ENCODE measurements around the gene CCM2.
"Not testable (repeated sequence)": the region's sequence is repeated elsewhere in the genome, so short reads cannot be mapped to it uniquely, and the experiment has no call there.

CCM2 gene

DNA sequence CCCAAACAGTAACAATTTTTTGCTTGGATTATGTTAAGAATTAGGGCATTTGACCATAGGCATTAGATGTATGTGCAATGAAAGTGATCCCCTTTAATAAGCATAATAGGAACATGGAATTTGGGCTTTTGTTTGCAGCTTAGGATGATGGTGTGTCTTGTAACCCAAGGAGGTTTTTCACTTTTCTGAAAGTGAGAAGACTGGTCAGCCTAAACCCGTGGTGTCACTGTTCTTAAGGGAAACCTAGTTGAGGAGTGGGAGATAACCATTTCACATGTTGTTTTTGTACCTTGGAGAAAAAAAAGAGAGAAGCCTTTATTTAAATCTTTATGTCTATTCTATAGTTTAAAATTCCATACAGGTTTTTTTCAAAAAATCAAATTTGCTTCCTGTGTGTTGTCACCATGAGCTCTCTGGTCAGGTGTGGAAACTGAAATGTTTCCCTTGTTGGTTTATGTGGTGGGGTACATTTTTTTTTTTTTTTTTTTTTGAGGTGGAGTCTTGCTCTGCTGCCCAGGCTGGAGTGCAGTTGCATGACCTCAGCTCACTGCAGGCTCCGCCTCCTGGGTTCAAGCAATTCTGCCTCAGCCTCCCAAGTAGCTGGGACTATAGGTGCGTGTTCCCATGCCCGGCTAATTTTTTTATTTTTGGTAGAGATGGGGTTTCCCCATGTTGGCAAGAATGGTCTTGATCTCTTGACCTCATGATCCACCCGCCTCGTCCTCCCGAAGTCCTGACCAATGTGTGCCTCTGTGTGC is 7.7 kb downstream of the CCM2 start:
- no peak for DNase-seq

DNA sequence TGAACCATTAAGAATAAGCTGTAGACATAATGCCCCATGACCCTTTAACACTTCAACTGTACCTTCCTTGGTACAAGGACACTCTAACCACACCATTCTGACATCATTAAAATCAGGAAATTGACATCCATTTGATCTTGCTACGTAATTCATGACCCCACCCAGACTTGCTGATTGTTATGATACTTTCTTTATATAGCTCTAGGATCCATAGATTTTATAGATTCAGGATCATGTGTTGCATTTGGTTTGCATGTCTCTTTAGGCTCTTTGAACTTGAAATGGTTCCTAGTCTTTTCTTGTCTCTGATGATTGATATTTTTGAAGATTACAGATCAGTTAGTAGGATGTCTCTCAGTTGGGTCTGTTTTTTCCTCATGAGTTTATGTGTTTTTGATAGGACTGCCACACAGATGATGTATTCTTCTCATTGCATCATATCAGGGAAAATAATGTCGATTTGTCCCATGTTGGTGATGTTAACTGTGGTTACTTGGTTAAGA is 13.5 kb downstream of the CCM2 start:
- DNase-seq: no peak

DNA sequence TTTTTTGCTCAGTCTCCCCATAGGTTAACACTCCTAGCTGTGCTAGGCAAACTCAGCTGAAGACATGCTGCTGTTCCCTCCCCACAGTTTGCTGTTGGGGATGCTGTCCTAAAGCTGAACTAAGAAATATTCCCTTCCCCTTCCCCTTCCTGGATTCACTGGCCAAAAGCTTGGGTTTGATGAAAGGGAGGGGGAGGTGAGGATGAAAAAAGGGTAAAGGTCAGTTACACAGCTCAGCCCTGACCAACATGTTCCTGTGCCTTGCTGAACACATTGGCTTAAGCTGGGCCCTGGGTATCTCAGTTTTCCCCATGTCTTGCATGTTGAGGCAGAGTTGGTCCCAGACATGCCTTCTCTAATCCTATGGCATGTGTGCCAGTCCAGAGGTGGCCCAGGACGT is 15.3 kb downstream of the CCM2 start:
- no peak for DNase-seq

DNA sequence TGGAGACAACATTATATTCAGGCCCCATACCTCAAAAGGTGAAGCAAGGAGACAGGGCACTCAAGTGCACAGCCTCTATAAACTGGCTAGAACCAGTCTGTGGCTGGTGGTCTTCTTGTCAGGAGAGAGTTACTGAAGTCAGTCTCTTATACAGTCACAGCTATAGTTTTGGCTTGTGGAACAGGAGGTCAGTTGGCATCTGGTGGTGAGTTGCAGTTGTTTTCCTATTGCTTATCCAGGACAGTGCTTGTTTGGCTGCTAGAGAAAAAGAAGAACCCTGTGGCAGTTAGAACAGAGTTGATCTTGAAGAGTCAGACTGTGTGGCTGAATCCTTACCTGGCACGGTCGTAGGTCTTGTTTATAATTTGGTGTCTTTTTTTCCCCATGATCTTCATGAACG is 17.3 kb downstream of the CCM2 start:
- DNase-seq: no peak

- DNase-seq: no peak
These were observed 20.9 kb downstream of the CCM2 start for GRCh38 chr7:45020915-45021314.

- no peak for DNase-seq
These were observed 21.7 kb downstream of the CCM2 start for GRCh38 chr7:45021604-45022296.

DNA sequence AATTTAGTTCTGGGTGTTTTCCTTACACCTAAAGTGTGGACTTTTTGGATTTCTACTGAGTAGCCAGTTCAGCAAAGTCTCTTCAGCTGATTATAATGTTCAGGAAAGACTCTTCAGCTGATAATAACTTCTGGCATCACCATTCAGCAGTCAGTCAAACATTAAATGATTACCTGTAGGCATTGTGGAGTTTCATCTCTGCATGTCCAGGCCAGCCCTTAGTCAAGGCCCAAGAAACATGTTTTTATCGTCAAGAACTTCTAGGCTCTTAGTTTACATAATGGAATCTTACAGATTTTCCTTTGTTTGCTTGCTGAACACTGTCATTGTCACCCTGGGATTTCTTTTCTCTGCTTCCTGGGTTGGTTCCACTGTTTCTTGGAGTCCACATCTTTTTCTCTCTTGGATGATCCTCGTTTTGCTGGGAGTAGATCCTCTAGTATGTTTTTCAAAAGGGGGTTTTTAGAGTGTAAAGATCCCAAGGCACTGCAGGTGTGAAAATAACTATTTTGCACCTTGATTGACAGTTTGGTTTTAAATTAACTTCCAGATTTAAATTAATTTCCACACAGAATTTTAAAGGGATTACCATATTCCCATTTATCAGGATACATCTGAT is 24.2 kb downstream of the CCM2 start:
- DNase-seq: no peak

GRCh38 chr7:45025473-45025872 is 25.5 kb downstream of the CCM2 start:
- not testable (repeated sequence) for DNase-seq

DNA sequence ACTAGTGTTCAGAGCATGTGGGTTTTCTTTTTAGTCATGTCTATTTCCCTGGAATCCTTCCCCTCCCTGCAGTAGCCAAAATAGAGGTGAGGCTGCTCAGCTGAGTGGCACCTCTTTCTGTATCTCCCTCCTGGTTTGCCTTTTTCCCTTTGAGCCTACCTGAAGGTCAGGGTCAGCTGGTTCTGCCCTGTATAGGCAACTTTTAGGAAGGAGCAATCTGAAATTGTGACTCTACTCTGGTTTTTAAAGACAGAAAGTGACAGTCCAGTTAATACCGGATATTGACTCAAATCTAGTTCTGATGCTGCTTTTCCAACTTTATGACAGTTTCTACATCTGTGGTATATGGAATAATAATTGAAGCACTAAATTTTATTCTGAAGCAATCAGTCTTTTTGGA is 26.0 kb downstream of the CCM2 start:
- no peak for DNase-seq

- no peak for DNase-seq
These were observed 27.2 kb downstream of the CCM2 start for GRCh38 chr7:45026984-45027773.

- DNase-seq: no peak
These were observed 27.7 kb downstream of the CCM2 start for GRCh38 chr7:45027774-45028114.

DNA sequence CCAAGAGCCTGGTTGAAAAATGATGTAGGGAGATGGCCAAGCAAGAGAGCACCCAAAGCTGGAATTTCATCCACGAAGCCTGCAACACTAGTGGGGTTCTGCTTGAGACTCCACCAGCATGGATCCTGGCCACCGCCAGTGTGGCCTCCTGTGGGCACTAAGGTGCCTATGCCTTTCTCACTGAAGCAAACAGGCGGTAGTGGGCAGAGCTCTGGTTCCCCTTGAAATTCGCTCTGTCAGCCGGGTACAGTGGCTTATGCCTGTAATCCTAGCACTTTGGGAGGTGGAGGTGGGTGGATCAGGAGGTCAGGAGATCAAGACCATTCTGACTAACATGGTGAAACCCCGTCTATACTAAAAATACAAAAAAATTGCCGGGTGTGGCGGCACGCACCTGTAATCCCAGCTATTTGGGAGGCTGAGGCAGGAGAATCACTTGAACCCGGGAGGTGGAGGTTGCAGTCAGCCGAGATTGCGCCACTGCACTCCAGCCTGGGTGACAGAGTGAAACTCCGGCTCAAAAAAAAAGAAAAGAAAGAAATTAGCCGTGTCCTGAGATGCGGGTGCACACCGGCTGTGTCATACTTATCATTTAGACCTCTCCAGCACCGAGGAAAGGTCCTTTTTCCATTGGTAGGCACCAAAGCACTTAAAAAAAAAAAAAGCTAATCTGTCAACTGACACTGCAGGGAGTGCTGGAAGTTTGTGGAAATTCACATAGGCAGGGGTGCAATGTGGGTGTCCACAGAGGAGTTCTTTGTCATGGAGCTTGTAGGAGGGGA is 28.3 kb downstream of the CCM2 start:
- no peak for DNase-seq

GRCh38 chr7:45028920-45029344 is 28.9 kb downstream of the CCM2 start:
- no peak for DNase-seq

GRCh38 chr7:45031829-45032228 is 31.8 kb downstream of the CCM2 start:
- no peak for DNase-seq

DNA sequence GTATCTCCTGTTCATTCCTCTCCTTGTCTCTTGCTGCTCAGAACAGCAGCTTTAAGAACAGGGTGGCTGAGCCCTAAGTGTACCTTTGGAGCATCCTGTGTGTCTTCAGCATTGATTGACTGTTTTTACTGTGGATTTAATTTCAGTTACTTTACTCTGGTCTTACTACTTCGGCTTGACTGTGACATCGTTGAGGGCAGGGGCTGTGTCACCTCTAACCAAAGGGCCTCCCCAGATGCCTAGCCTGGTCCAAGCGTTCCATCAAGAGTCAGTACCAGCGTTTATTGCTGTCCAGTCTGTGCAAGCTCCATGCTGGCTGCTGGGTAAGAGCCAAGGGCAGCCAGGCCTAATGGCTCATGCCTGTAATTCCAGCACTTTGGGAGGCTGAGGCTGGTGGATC is 32.4 kb downstream of the CCM2 start:
- DNase-seq: no peak

GRCh38 chr7:45033261-45033930 is 33.4 kb downstream of the CCM2 start:
- DNase-seq: no peak

DNA sequence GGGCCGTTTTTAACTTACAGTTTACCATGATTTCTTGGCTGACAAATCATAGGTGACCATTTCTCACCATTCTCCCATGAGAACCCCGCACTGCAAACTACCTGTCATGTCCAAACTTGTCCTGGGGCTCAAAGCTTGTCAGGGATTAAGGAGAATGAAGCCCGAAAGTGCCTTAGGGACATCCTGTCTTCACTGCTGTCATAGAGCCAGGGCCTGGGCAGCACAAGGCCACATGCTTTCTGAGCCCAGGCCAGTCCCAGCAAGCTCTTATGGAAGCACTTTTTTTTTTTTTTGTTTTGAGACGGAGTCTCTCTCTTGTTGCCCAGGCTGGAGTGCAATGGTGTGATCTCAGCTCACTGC is 33.9 kb downstream of the CCM2 start:
- DNase-seq: no peak

DNA sequence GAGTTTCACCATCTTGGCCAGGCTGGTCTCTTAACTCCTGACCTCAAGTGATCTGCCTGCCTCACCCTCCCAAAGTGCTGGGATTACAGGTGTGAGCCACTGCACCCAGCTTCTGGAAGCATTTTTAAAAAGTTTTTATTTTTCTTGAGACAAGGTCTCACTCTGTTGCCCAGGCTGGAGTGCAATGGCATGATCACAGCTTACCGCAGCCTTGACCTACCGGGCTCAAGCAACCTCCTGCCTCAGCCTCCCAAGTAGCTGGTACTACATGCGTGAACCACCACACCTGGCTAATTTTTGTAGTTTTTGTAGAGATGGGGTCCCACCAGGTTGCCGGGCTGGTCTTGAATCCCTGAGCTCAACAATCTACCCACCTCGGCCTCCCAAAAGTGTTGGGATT is 34.7 kb downstream of the CCM2 start:
- DNase-seq: not testable (repeated sequence)

DNA sequence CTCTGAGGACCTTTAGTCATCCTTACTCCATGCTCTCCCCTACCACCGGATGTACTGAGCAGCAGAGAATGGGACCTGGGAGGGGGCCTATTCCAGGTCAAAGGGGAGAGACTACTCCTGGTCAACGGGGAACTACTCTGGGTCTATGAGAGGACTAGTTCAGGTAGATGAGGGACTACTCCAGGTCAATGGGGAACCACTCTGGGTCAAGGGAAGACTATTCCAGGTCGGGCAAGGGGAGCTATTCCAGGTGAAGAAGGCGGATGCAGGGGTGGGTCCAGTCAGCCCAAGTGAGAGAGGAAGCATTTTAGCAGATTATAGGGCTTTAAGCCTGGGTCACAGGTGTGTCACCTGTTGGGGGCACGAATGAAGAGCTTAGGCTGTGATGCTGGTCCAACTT is 35.4 kb downstream of the CCM2 start:
- no peak for DNase-seq

DNA sequence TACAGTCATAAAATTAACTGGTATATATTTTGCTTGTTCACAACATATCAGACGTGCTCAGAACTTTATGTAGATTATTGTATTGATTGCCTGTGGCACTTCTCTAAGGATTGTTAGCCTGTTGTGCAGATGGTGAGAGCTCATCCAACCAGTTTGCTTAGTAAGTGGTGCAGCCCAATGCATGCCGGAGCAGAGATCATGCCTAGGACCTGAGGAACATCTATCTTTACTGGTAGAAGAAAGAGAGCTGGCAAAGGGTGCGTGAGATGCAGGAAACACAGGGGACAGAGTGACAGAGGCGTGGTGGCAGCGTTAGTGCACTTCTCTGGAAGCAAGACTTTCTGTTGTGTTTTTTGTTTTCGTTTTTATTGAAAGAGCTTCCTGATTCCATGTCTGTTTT is 35.9 kb downstream of the CCM2 start:
- DNase-seq: no peak

DNA sequence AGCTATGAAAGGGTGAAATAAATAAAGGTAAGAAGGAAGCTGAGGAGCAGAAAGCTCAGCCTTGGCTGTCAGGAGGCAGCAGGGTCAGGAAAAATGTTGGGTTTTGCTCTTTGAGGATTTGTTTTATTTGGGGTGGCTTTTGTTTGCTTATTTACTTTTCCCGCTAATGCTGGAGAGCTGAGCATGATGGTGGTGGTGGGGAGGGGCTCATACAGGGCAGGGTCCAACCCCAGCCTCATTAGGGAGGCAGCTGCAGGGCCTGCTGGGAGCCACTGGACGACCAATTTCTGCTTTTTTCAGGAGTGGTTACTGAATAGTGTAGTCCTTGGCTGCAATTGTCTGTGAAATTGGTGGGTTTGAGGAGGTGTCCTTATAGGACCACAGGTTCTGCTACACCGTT is 36.3 kb downstream of the CCM2 start:
- no peak for DNase-seq

- no peak for DNase-seq
These were observed 36.8 kb downstream of the CCM2 start for GRCh38 chr7:45036796-45037195.
